SK-N-SH (cell line): ENCODE results near the gene KCNK4.

Source experiments
- CHD2 ChIP-seq: fragments of 150-350 bp; IDR thresholded peaks from 2 replicates; pipeline ENCODE4 v1.6.1; 2018; ENCODE audit warnings: low read length; ENCODE audit not compliant: partially characterized antibody
- CTCF ChIP-seq: fragments of 200-600 bp; sonication (generic); IDR thresholded peaks from 2 replicates; pipeline ENCODE4 v1.6.1; 2017; ENCODE audit warnings: antibody characterized with exemption, mild to moderate bottlenecking, moderate library complexity
- ELF1 ChIP-seq: IDR thresholded peaks from 2 replicates; pipeline ENCODE4 v1.4.0; 2012
- EP300 ChIP-seq, 2 experiments: IDR thresholded peaks; 2 replicates each; pipeline versions ENCODE4 v1.4.0 to v1.6.1; 2012; ENCODE audit warnings: borderline replicate concordance in 1 of 2, low read depth in 1 of 2, low read length in 1 of 2
- EZH2phosphoT487 ChIP-seq: fragments of 200-600 bp; sonication (generic); IDR thresholded peaks from 2 replicates; pipeline ENCODE4 v1.6.1; 2017; ENCODE audit warnings: low read depth, mixed run types, mild to moderate bottlenecking, antibody characterized with exemption, moderate library complexity, borderline replicate concordance
- JUND ChIP-seq: IDR thresholded peaks from 2 replicates; pipeline ENCODE4 v1.4.0; 2012
- MXI1 ChIP-seq: IDR thresholded peaks from 2 replicates; pipeline ENCODE4 v1.6.1; 2012; ENCODE audit warnings: mild to moderate bottlenecking, low read depth, low read length, improper control_type of control experiment
- NFIC ChIP-seq: IDR thresholded peaks from 2 replicates; pipeline ENCODE4 v1.4.0; 2012; ENCODE audit warnings: borderline replicate concordance
- POLR2AphosphoS5 ChIP-seq: IDR thresholded peaks from 2 replicates; pipeline ENCODE4 v1.6.1; 2012; ENCODE audit warnings: low read depth, low read length
- RXRA ChIP-seq: IDR thresholded peaks from 2 replicates; pipeline ENCODE4 v1.4.0; 2012; ENCODE audit warnings: low read depth, mild to moderate bottlenecking, borderline replicate concordance
- TAF1 ChIP-seq: IDR thresholded peaks from 2 replicates; pipeline ENCODE4 v1.6.1; 2012; ENCODE audit warnings: low read depth, mild to moderate bottlenecking, low read length, moderate library complexity, borderline replicate concordance
- TF ChIP-seq, protein P1 (sequence below): IDR thresholded peaks from 2 replicates; pipeline ENCODE4 v1.6.1; 2012; ENCODE audit warnings: mild to moderate bottlenecking, low read depth, low read length, moderate library complexity
- TF ChIP-seq, protein P2 (sequence below): IDR thresholded peaks from 2 replicates; pipeline ENCODE4 v1.4.0; 2012; ENCODE audit warnings: low read depth

DNA sequence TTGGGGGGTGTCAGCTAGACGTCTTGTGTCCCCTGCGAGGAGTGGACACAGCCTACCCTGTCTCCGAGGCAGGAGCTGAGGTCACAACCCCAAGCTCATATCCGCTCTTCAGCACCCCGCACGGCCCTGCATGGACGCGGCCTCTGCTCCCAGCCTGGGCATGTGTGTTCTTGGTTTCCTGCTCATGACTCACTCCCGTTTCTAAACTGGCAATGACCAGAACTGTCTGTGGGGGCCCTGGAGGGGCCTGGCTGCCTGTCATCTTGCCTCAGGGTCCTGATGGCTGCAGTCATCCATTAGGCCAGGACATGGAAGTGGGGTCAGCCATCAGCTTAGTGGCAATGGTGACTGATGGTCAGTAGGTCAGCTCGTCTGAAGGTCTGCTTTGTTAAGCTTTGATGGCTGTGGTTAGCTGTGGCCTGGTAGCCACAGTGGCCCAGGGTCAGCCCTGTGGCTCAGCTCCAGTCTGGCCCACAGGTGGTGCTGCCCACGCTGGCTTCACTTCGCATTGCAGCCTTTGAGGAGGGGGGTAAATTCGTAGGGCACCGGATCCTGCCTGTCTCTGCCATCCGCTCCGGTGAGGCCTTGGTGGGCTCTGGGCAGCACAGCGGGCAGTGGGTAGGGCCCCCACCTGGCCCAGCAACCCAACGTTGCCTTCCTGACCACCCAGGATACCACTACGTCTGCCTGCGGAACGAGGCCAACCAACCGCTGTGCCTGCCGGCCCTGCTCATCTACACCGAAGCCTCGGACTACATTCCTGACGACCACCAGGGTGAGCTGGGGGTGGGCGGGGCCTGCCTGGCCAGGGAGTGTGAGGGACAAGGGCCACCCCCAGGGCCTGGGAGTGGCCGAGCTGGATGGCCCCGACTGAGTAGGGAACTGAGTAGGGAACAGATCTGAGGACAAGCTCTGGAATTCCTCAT is 27.8 kb upstream of the KCNK4 start:
- TF ChIP-seq CTCF (peak; percentile 25; the same call in 1 of the 2 replicates), POLR2AphosphoS5 (no peak), ELF1 (no peak), MXI1 (no peak), CHD2 (no peak), NFIC (no peak), TAF1 (no peak), EP300 (IDR thresholded peaks at IDR 0.05; ENCODE audit: borderline replicate concordance in 1 of 2, low read depth in 1 of 2, low read length in 1 of 2) (no peak), RXRA (no peak), JUND (no peak), EZH2phosphoT487 (no peak)
- TF ChIP-seq, protein P1, sequence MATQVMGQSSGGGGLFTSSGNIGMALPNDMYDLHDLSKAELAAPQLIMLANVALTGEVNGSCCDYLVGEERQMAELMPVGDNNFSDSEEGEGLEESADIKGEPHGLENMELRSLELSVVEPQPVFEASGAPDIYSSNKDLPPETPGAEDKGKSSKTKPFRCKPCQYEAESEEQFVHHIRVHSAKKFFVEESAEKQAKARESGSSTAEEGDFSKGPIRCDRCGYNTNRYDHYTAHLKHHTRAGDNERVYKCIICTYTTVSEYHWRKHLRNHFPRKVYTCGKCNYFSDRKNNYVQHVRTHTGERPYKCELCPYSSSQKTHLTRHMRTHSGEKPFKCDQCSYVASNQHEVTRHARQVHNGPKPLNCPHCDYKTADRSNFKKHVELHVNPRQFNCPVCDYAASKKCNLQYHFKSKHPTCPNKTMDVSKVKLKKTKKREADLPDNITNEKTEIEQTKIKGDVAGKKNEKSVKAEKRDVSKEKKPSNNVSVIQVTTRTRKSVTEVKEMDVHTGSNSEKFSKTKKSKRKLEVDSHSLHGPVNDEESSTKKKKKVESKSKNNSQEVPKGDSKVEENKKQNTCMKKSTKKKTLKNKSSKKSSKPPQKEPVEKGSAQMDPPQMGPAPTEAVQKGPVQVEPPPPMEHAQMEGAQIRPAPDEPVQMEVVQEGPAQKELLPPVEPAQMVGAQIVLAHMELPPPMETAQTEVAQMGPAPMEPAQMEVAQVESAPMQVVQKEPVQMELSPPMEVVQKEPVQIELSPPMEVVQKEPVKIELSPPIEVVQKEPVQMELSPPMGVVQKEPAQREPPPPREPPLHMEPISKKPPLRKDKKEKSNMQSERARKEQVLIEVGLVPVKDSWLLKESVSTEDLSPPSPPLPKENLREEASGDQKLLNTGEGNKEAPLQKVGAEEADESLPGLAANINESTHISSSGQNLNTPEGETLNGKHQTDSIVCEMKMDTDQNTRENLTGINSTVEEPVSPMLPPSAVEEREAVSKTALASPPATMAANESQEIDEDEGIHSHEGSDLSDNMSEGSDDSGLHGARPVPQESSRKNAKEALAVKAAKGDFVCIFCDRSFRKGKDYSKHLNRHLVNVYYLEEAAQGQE = no peak
- TF ChIP-seq, protein P2, sequence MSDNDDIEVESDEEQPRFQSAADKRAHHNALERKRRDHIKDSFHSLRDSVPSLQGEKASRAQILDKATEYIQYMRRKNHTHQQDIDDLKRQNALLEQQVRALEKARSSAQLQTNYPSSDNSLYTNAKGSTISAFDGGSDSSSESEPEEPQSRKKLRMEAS = no peak
